Measurements from ENCODE around the gene ARHGAP33.

- TF ChIP-seq CTCF (IDR thresholded peaks at IDR 0.05), result no peak
- TF ChIP-seq POLR2A (IDR thresholded peaks at IDR 0.05), result no peak
- no peak for TF ChIP-seq POLR2AphosphoS5 (IDR thresholded peaks at IDR 0.05)
- TF ChIP-seq EP300 (IDR thresholded peaks at IDR 0.05), result no peak
These were observed 14.9 kb downstream of the ARHGAP33 start for GRCh38 chr19:35789978-35790944.
